Aorta (tissue), 5 donors: ENCODE measurements around the gene NKAIN2. TPM values are rescaled to one million over a fixed set of nuclear protein-coding genes. Genes with fewer than 3 reads are reported as not detected.
"Not testable (repeated sequence)": the region's sequence is repeated elsewhere in the genome, so short reads cannot be mapped to it uniquely, and the experiment has no call there.

Source experiments
- ATAC-seq: fragments of 200-7000 bp; cut with Tn5 transposase; one replicate; pipeline ENCODE4 v1.9.1; 2022; ENCODE audit warnings: moderate library complexity; ENCODE audit not compliant: low FRiP score
- DNase-seq, 2 donors: peaks; one replicate each; pipeline ENCODE4 v3.0.0-alpha.2; 2020
- H3K27ac ChIP-seq, 2 donors: one replicate each; pipeline ENCODE4 v1.5.1; 2013; ENCODE audit warnings: low read length in 2 of 2, mild to moderate bottlenecking in 2 of 2, moderate library complexity in 2 of 2, control low read depth in 1 of 2, inconsistent platforms in 1 of 2, low read depth in 1 of 2
- H3K27me3 ChIP-seq, 2 donors: one replicate each; pipeline ENCODE4 v1.6.1; 2013; ENCODE audit warnings: control low read depth in 1 of 2, low read length in 1 of 2, mild to moderate bottlenecking in 1 of 2, moderate library complexity in 1 of 2; ENCODE audit not compliant: insufficient read depth in 2 of 2, control insufficient read depth in 1 of 2
- H3K36me3 ChIP-seq, 2 donors: one replicate each; pipeline ENCODE4 v1.6.1; 2013; ENCODE audit warnings: control low read depth in 1 of 2, low read length in 1 of 2, mild to moderate bottlenecking in 1 of 2; ENCODE audit not compliant: insufficient read depth in 2 of 2, control insufficient read depth in 1 of 2
- H3K4me1 ChIP-seq, 2 donors: one replicate each; pipeline ENCODE4 v1.6.1; 2013; ENCODE audit warnings: low read length in 2 of 2, control low read depth in 1 of 2, mild to moderate bottlenecking in 1 of 2, moderate library complexity in 1 of 2; ENCODE audit not compliant: insufficient read depth in 2 of 2, control insufficient read depth in 1 of 2
- H3K4me3 ChIP-seq, 2 donors: one replicate each; pipeline ENCODE4 v1.5.1; 2013; ENCODE audit warnings: low read length in 2 of 2, control low read depth in 1 of 2, mild to moderate bottlenecking in 1 of 2
- H3K9me3 ChIP-seq: one replicate; pipeline ENCODE4 v1.6.1; 2013; ENCODE audit warnings: mild to moderate bottlenecking, low read length; ENCODE audit not compliant: control insufficient read depth
- WGBS, 2 donors: extraction: QIAGEN DNeasy Blood & Tissue Kit; methylation state at CpG; one replicate each; pipeline ENCODE4 v1.1.7; 2013; 5-methylcytosine and 5-hydroxymethylcytosine counted together
- intact Hi-C, 2 donors: fragments of 100-400 bp; cut with DNase I; formaldehyde crosslinking; loops; one replicate each; pipeline versions ENCODE4 v1.14.2 to v1.15.0; 2022
- polyA plus RNA-seq, 2 donors: library from polyadenylated mRNA; stranded (reverse); fragments of 200-250 nt; gene quantifications; one replicate each; pipeline ENCODE4 v1.2.3, GENCODE V29; 2013
- total RNA-seq, 2 donors: library from RNA; stranded (reverse); fragmentation: NEBNext Ultra II Directional; extraction: Animal tissue kit (Norgen Biotek cat#: 25700); gene quantifications; one replicate each; pipeline ENCODE4 v1.2.1, GENCODE V29; 2021
- donor health status: healthy with polysubstance abuse.
- donor health status: Bipolar disorder and iron deficiency.
- donor health status: DM: no; HTN: no; CAD: no.
- donor health status: DM: no; HTN: no; CAD: no.
- donor health status: DM: yes; HTN: yes; CAD: no.

NKAIN2 gene
- total and polyA plus RNA-seq, 4 donors: 1.4 to 1.9 TPM; not detected in 2

GRCh38 chr6:124536157-124536841, 732.6 kb downstream of the NKAIN2 start:
- ATAC-seq: no peak
- no peaks in the 10 kb centered on the region for H3K36me3 ChIP-seq
- H3K9me3 ChIP-seq: no peaks in the 10 kb centered on the region
- H3K27ac ChIP-seq: no peak overlapping the region
- no peaks in the 10 kb centered on the region for H3K4me1 ChIP-seq
- H3K4me3 ChIP-seq: no peak overlapping the region
- intact Hi-C loops: no loop called here
- WGBS, 2 donors: 83 to 92% methylated on average over 5 of the region's 5 CpGs
- H3K27me3 ChIP-seq: no peaks in the 10 kb centered on the region
- no peak for DNase-seq

GRCh38 chr6:124536842-124537191, 733.2 kb downstream of the NKAIN2 start:
- WGBS, 2 donors: 54 to 58% methylated on average over 3 of the region's 3 CpGs
- DNase-seq (no peak), ATAC-seq (no peak)
- H3K36me3 ChIP-seq: no peaks in the 10 kb centered on the region
- intact Hi-C loops: no loop called here
- H3K4me1 ChIP-seq: no peaks in the 10 kb centered on the region
- H3K27me3 ChIP-seq: no peaks in the 10 kb centered on the region
- H3K9me3 ChIP-seq: no peaks in the 10 kb centered on the region
- no peak overlapping the region for H3K27ac ChIP-seq
- no peak overlapping the region for H3K4me3 ChIP-seq

- H3K9me3 ChIP-seq: no peaks in the 10 kb centered on the region
- intact Hi-C loops: no loop called here
- ATAC-seq (no peak), DNase-seq (no peak)
- H3K4me3 ChIP-seq: no peak overlapping the region
- H3K36me3 ChIP-seq: no peaks in the 10 kb centered on the region
- no peaks in the 10 kb centered on the region for H3K4me1 ChIP-seq
- no peak overlapping the region for H3K27ac ChIP-seq
- H3K27me3 ChIP-seq: no peaks in the 10 kb centered on the region
Measured at GRCh38 chr6:124539096-124539495, 735.4 kb downstream of the NKAIN2 start.

GRCh38 chr6:124541573-124541972, 737.9 kb downstream of the NKAIN2 start:
- intact Hi-C loops: no loop called here
- no peak overlapping the region for H3K4me3 ChIP-seq
- no peaks in the 10 kb centered on the region for H3K9me3 ChIP-seq
- H3K4me1 ChIP-seq: no peaks in the 10 kb centered on the region
- DNase-seq: no peak
- no peaks in the 10 kb centered on the region for H3K36me3 ChIP-seq
- 68 to 72% methylated on average over 2 of the region's 2 CpGs for WGBS, 2 donors
- no peaks in the 10 kb centered on the region for H3K27me3 ChIP-seq
- no peak overlapping the region for H3K27ac ChIP-seq
- ATAC-seq: no peak

- intact Hi-C loops: no loop called here
- no peak overlapping the region for H3K27ac ChIP-seq
- no peak overlapping the region for H3K4me3 ChIP-seq
- no peaks in the 10 kb centered on the region for H3K36me3 ChIP-seq
- H3K9me3 ChIP-seq: no peaks in the 10 kb centered on the region
- 30 to 56% methylated on average over 2 of the region's 2 CpGs for WGBS, 2 donors
- no peaks in the 10 kb centered on the region for H3K27me3 ChIP-seq
- DNase-seq (no peak), ATAC-seq (no peak)
- H3K4me1 ChIP-seq: no peaks in the 10 kb centered on the region
Measured at GRCh38 chr6:124546601-124547000, 742.9 kb downstream of the NKAIN2 start.

GRCh38 chr6:124551711-124552233, 748.1 kb downstream of the NKAIN2 start:
- no peaks in the 10 kb centered on the region for H3K4me1 ChIP-seq
- H3K9me3 ChIP-seq: no peaks in the 10 kb centered on the region
- no peaks in the 10 kb centered on the region for H3K27me3 ChIP-seq
- 74 to 97% methylated on average over 3 of the region's 3 CpGs for WGBS, 2 donors
- H3K36me3 ChIP-seq: no peaks in the 10 kb centered on the region
- no peak for ATAC-seq
- no peak for DNase-seq
- H3K4me3 ChIP-seq: no peak overlapping the region
- no peak overlapping the region for H3K27ac ChIP-seq
- intact Hi-C loops: no loop called here

GRCh38 chr6:124557873-124558272, 754.2 kb downstream of the NKAIN2 start:
- Histone ChIP-seq H3K36me3 (no peaks in the 10 kb centered on the region), H3K4me1 (no peaks in the 10 kb centered on the region), H3K4me3 (no peak overlapping the region), H3K27me3 (no peaks in the 10 kb centered on the region), H3K27ac (no peak overlapping the region), H3K9me3 (no peaks in the 10 kb centered on the region)
- intact Hi-C loops: no loop called here
- DNase-seq (no peak), ATAC-seq (no peak)

GRCh38 chr6:124560078-124560477, 756.4 kb downstream of the NKAIN2 start:
- WGBS, 2 donors: 94 to 96% methylated on average over 2 of the region's 2 CpGs
- H3K4me1 ChIP-seq, H3K27me3 ChIP-seq, ATAC-seq, H3K36me3 ChIP-seq, intact Hi-C loops, H3K9me3 ChIP-seq, H3K27ac ChIP-seq, H3K4me3 ChIP-seq, DNase-seq: not testable (repeated sequence)

GRCh38 chr6:124560873-124561567, 757.4 kb downstream of the NKAIN2 start:
- Histone ChIP-seq H3K27me3 (no peaks in the 10 kb centered on the region), H3K4me3 (no peak overlapping the region), H3K9me3 (no peaks in the 10 kb centered on the region), H3K36me3 (no peaks in the 10 kb centered on the region), H3K4me1 (no peaks in the 10 kb centered on the region), H3K27ac (no peak overlapping the region)
- DNase-seq: no peak
- intact Hi-C loops: no loop called here
- 8 to 9% methylated on average over 3 of the region's 3 CpGs for WGBS, 2 donors
- ATAC-seq: no peak
